ENCODE measurements around the gene LYPD5. TPM values are rescaled to one million over a fixed set of nuclear protein-coding genes. Genes with fewer than 3 reads are reported as not detected.

Gene LYPD5
- total and polyA plus RNA-seq, 7 donors = 0.60 to 10.6 (median 2.0) TPM

DNA sequence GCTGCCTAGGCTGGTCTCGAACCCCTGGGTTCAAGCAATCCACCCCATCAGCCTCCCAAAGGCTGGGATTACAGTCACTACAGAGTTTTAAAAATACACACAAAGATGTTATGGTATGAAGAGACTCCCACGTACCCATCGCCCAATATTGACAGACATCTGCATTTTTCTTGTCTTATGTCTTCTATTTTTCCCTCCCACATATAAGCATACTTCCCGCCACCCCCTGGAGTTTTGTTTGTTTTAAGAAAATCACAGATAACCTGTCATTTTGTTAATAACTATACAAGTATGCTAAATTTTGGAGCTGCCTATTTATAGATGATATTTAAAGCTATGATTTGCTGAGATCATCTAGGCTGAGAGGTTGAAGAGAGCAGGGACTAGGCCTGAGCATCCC, 41.3 kb downstream of the LYPD5 start:
- intact Hi-C loops (cut with DNase I) = no loop called here

GRCh38 chr19:43759515-43759914, 42.7 kb downstream of the LYPD5 start:
- Histone ChIP-seq H3K9me3 (no peaks in the 10 kb centered on the region), H3K27ac (no peak overlapping the region), H3K36me3 (no peaks in the 10 kb centered on the region), H3K27me3 (no peaks in the 10 kb centered on the region), H3K4me1 (peaks cover 0 to 18% (median 8%) of the 10 kb centered on the region in 4 donors), H3K4me3 (no peak overlapping the region)
- DNase-seq = no peak
- 79 to 81% methylated on average over 5 of the region's 5 CpGs for WGBS, 2 donors
- TF ChIP-seq CTCF (IDR thresholded peaks at IDR 0.05) = no peak
- TF ChIP-seq EP300 (IDR thresholded peaks at IDR 0.05) = no peak
- TF ChIP-seq POLR2A (IDR thresholded peaks at IDR 0.05) = no peak
- TF ChIP-seq POLR2AphosphoS5 (IDR thresholded peaks at IDR 0.05) = no peak
- intact Hi-C loops (cut with DNase I) = no loop called here

More for the DNA sequence above, 41.3 kb downstream of the LYPD5 start:
- Histone ChIP-seq H3K4me1 (peaks cover 0 to 12% (median 0%) of the 10 kb centered on the region in 4 donors), H3K27me3 (no peaks in the 10 kb centered on the region), H3K9me3 (no peaks in the 10 kb centered on the region), H3K27ac (no peak overlapping the region), H3K4me3 (no peak overlapping the region), H3K36me3 (no peaks in the 10 kb centered on the region)
- TF ChIP-seq CTCF (IDR thresholded peaks at IDR 0.05) (no peak), EP300 (IDR thresholded peaks at IDR 0.05) (no peak), POLR2AphosphoS5 (IDR thresholded peaks at IDR 0.05) (no peak)
- DNase-seq = no peak
- 90 to 96% methylated on average over 4 of the region's 4 CpGs for WGBS, 2 donors

- TF ChIP-seq POLR2AphosphoS5 (IDR thresholded peaks at IDR 0.05) = no peak
- no peak for TF ChIP-seq CTCF (IDR thresholded peaks at IDR 0.05)
- TF ChIP-seq POLR2A (IDR thresholded peaks at IDR 0.05) = no peak
- TF ChIP-seq EP300 (IDR thresholded peaks at IDR 0.05) = no peak
Observed at GRCh38 chr19:43755256-43755801, 46.9 kb downstream of the LYPD5 start.

DNA sequence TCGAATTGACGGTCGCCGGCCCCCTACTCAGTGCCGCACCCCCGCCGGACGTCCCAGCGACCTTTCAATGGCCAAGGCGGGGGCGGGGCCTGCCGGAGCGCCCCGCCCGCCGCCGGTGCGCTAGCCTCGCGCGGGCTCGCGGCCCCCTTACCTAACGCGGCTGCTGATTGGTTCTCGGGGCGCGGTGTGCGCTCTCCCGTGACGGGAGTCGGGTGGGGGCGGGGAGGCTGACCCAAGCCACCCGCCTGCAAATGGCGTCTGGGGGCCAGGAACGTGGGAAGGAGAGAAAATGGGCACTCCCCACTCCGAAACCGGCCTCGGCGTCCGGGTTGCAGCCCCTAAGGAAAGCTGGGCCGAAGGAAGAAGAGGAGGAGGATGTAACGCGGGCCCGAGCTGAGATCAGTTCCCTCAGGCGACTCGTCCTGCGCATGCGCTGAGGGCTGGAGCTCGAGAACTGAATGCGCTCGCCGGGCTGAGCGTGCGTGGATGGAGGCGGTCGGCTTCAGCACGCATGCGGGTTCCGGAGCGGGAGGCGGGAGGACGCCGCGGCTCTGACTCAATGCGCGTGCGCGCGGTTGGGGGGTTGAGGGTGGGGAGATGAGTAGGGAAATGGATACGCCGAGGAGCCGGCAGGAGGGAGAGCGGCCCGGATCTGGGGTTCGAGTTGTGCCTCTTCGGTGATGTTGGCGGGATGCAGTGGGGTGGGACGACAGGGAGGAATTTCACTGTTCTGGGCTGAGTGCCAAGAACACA, 47.6 kb downstream of the LYPD5 start, which contains the start of gene SMG9:
SMG9 (minus strand) TSS at position 460 of the 753 bp plus-strand sequence. CDS start 4,221 bp downstream, outside the sequence.
- intact Hi-C loops (cut with DNase I) = loop anchor here (2.0 kb wide), 1 partner anchor 86 kb away; no protein-coding TSS in a partner anchor
- Histone ChIP-seq H3K27me3 (no peaks in the 10 kb centered on the region), H3K4me1 (peaks cover 0 to 41% (median 28%) of the 10 kb centered on the region in 4 donors), H3K27ac (peak within 1 kb of the TSS; percentile 98 to 99 (median 99)), H3K36me3 (peaks cover under 1 to 10% (median 8%) of the 10 kb centered on the region in 4 donors), H3K4me3 (peak within 1 kb of the TSS; percentile 67 to 78 (median 73)), H3K9me3 (no peaks in the 10 kb centered on the region)
- 0 to 1% methylated on average over 79 of the region's 79 CpGs for WGBS, 2 donors
- peak; percentile 99 for DNase-seq
- TF ChIP-seq CTCF (IDR thresholded peaks at IDR 0.05) = no peak
- TF ChIP-seq EP300 (IDR thresholded peaks at IDR 0.05) = no peak
- peak; percentile 34 to 76 for TF ChIP-seq POLR2A (IDR thresholded peaks at IDR 0.05)
- peak; percentile 86 to 90 (median 88) for TF ChIP-seq POLR2AphosphoS5 (IDR thresholded peaks at IDR 0.05)

More at GRCh38 chr19:43755256-43755801, 46.9 kb downstream of the LYPD5 start:
- Histone ChIP-seq H3K4me1 (peaks cover 0 to 41% (median 28%) of the 10 kb centered on the region in 4 donors), H3K27me3 (no peaks in the 10 kb centered on the region), H3K4me3 (peak overlapping the region; percentile 67 to 78 (median 73)), H3K9me3 (no peaks in the 10 kb centered on the region), H3K36me3 (peaks cover 0 to 4% (median 2%) of the 10 kb centered on the region in 4 donors), H3K27ac (peak overlapping the region; percentile 98 to 99 (median 99))
- intact Hi-C loops (cut with DNase I) = loop anchor here (2.0 kb wide), 1 partner anchor 87 kb away; no protein-coding TSS in a partner anchor
- 0% methylated on average over 28 of the region's 28 CpGs for WGBS, 2 donors
- DNase-seq = peak; percentile 90

Data from sigmoid colon (tissue), 7 donors.